GM13976 (cell line): ENCODE data around the gene CCDC102B.

Experiments used
- DNase-seq: peaks from one replicate; pipeline ENCODE4 v3.0.0; 2012; ENCODE audit warnings: low spot score
- CTCF ChIP-seq: IDR thresholded peaks from 2 replicates; pipeline ENCODE4 v1.5.1; 2012; ENCODE audit warnings: borderline replicate concordance, mild to moderate bottlenecking; ENCODE audit not compliant: insufficient read depth; ENCODE audit errors: extremely low read depth, missing control alignments, control extremely low read depth
- in situ Hi-C: fragments of 300-500 bp; cut with MboI; formaldehyde crosslinking; loops from one replicate; pipeline ENCODE4 v1.12.0; 2022; ENCODE audit warnings: low sequenced_read_pairs, mixed read lengths, inconsistent platforms; ENCODE audit not compliant: unreplicated experiment

The CCDC102B gene

GRCh38 chr18:68965817-68966216 is 167.9 kb downstream of the CCDC102B start:
- in situ Hi-C loops, result no loop called here
- no peak for DNase-seq
- TF ChIP-seq CTCF, result no peak

- no peak for DNase-seq
- in situ Hi-C loops, result no loop called here
- no peak for TF ChIP-seq CTCF
Observed at GRCh38 chr18:68969027-68969426, 171.1 kb downstream of the CCDC102B start.

DNA sequence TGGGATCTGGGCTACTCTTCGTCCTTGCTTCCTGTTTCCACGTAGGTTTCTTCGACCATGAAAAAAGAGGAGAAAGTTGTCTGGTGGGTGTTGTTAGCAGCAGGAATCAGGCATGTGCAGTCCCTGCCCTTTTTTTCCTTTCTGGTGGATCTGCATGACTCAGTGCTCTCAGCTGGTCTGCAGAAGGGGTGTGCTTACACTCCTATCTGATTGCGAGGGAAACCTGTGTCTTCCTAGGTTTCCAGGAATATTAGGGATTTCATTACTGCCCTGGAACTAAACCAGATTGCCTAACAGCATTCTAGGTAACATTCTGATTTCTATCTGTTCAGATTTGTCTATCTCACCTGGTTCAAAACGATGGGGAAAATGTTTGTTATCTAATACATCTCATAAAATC is 174.3 kb downstream of the CCDC102B start:
- in situ Hi-C loops, result no loop called here
- no peak for TF ChIP-seq CTCF
- DNase-seq, result no peak

GRCh38 chr18:68979737-68980136 is 181.9 kb downstream of the CCDC102B start:
- in situ Hi-C loops, result no loop called here

DNA sequence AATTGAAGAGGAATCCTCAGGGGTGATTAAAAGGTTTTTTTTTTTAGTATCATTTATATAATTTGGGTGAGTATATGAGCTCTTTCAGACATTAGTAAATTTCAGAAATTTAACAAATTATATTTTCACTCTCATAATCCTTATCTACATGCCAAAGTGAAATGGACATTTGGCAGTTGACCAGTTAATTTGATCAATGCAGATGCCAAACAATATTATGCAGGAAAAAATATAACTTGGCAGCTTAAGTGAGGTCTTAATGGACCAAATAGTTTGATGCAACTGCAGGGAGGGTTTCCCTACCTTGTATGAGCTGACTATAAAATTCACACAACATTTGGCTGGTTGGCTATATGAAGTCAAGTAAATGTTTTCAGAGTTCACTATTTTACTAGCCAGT is 185.2 kb downstream of the CCDC102B start:
- TF ChIP-seq CTCF, result no peak
- in situ Hi-C loops, result no loop called here
- no peak for DNase-seq

More at GRCh38 chr18:68979737-68980136, 181.9 kb downstream of the CCDC102B start:
- DNase-seq, result no peak
- TF ChIP-seq CTCF, result no peak

DNA sequence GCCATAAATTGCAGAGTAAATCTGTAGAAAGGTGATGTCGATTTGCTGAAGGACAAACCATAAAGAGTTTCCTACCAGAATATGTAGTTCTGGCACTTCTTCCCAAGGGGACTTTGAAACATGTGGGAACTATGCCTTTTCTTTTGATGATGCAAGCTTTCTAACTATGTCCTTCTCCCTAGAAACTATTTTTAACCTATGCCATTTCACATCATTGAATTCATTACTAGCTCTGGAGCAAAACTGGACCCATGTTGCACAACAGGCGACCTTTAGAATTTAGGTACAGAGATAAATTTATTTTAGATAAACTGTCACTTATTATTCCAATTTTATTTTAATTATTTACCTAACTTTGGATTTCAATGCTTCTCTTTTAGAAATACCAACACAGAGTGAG is 186.5 kb downstream of the CCDC102B start:
- no peak for TF ChIP-seq CTCF
- no peak for DNase-seq
- in situ Hi-C loops, result no loop called here

GRCh38 chr18:68985172-68985820 is 187.4 kb downstream of the CCDC102B start:
- no peak for TF ChIP-seq CTCF
- in situ Hi-C loops, result no loop called here
- DNase-seq, result no peak
